OCI-LY1 (cell line): ENCODE data around the gene NLN.

ENCODE experiments used
- CTCF ChIP-seq: fragments of 200-600 bp; sonication (generic), shearing (Covaris generic); IDR thresholded peaks from 2 replicates; pipeline ENCODE4 v1.5.1; 2017; ENCODE audit warnings: mild to moderate bottlenecking, antibody characterized with exemption, low read length, moderate library complexity, mixed read lengths
- EZH2 ChIP-seq: fragments of 200-600 bp; sonication (generic), shearing (Covaris generic); IDR thresholded peaks from 2 replicates; pipeline ENCODE4 v1.8.0; 2017; ENCODE audit warnings: borderline replicate concordance, mixed run types, mild to moderate bottlenecking, antibody characterized with exemption, low read length, moderate library complexity, mixed read lengths

GRCh38 chr5:65696892-65697291, 25.1 kb upstream of the NLN start:
- TF ChIP-seq CTCF (no peak), EZH2 (no peak)
